HepG2 (cell line): ENCODE data around the gene YIF1B. TPM values are rescaled to one million over a fixed set of nuclear protein-coding genes. Genes with fewer than 3 reads are reported as not detected.

Experiments
- CHD4 ChIP-seq: fragments of 200-600 bp; sonication (generic); IDR thresholded peaks from 2 replicates; pipeline ENCODE4 v1.7.0; 2017; ENCODE audit warnings: mild to moderate bottlenecking, low read length, borderline replicate concordance
- DR1 ChIP-seq: sonication (generic); formaldehyde crosslinking; IDR thresholded peaks from 2 replicates; pipeline ENCODE4 v1.8.0; 2021; ENCODE audit warnings: mild to moderate bottlenecking, missing genetic modification reagents, inconsistent platforms
- FOXA1 ChIP-seq, 2 experiments: fragments of 450-650 bp in 1 of 2; sonication (generic) in 1 of 2; formaldehyde crosslinking in 1 of 2; IDR thresholded peaks; 2 replicates each; pipeline versions ENCODE4 v1.4.0 to v1.6.1; 2016 to 2020; ENCODE audit warnings: missing genetic modification reagents in 1 of 2
- KDM5A ChIP-seq: fragments of 200-600 bp; sonication (generic); IDR thresholded peaks from 2 replicates; pipeline ENCODE4 v1.7.0; 2018; ENCODE audit warnings: antibody characterized with exemption, mild to moderate bottlenecking, low read length, borderline replicate concordance
- KLF9 ChIP-seq: IDR thresholded peaks from 2 replicates; pipeline ENCODE4 v1.6.1; 2016; ENCODE audit warnings: low read depth
- MTA1 ChIP-seq: sonication (generic); formaldehyde crosslinking; IDR thresholded peaks from 2 replicates; pipeline ENCODE4 v1.4.0; 2020; ENCODE audit warnings: missing genetic modification reagents, mild to moderate bottlenecking, borderline replicate concordance
- NFATC3 ChIP-seq: sonication (generic); formaldehyde crosslinking; IDR thresholded peaks from 2 replicates; pipeline ENCODE4 v1.5.1; 2020; ENCODE audit warnings: mild to moderate bottlenecking, missing genetic modification reagents
- NRL ChIP-seq: sonication (generic); formaldehyde crosslinking; IDR thresholded peaks from 2 replicates; pipeline ENCODE4 v1.5.0; 2020; ENCODE audit warnings: missing genetic modification reagents, mild to moderate bottlenecking, moderate library complexity, borderline replicate concordance
- PAWR ChIP-seq: sonication (generic); formaldehyde crosslinking; IDR thresholded peaks from 2 replicates; pipeline ENCODE4 v1.4.0; 2020; ENCODE audit warnings: missing genetic modification reagents, mild to moderate bottlenecking, borderline replicate concordance
- PHF8 ChIP-seq: sonication (generic); formaldehyde crosslinking; IDR thresholded peaks from 2 replicates; pipeline ENCODE4 v1.5.0; 2020; ENCODE audit warnings: missing genetic modification reagents
- PITX1 ChIP-seq: sonication (generic); formaldehyde crosslinking; IDR thresholded peaks from 2 replicates; pipeline ENCODE4 v1.5.1; 2020; ENCODE audit warnings: mild to moderate bottlenecking, missing genetic modification reagents
- POLR2AphosphoS5 ChIP-seq: IDR thresholded peaks from 2 replicates; pipeline ENCODE4 v1.6.1; 2012; ENCODE audit warnings: low read depth, low read length
- TRIM24 ChIP-seq: sonication (generic); formaldehyde crosslinking; IDR thresholded peaks from 2 replicates; pipeline ENCODE4 v1.8.0; 2022; ENCODE audit warnings: mild to moderate bottlenecking, missing genetic modification reagents
- XRCC5 ChIP-seq: fragments of 200-400 bp; formaldehyde crosslinking; optimal IDR thresholded peaks from 2 replicates; pipeline ENCODE3; 2017; ENCODE audit warnings: mild to moderate bottlenecking, low read length
- ZFAT ChIP-seq: sonication (generic); formaldehyde crosslinking; conservative IDR thresholded peaks from 2 replicates; pipeline ENCODE4 v1.8.1; 2023; ENCODE audit warnings: missing genetic modification reagents, inconsistent platforms
- ZFP62 ChIP-seq: sonication (generic); formaldehyde crosslinking; IDR thresholded peaks from 2 replicates; pipeline ENCODE4 v1.4.0; 2020; ENCODE audit warnings: missing genetic modification reagents
- ZNF264 ChIP-seq: sonication (generic); formaldehyde crosslinking; IDR thresholded peaks from 2 replicates; pipeline ENCODE4 v1.4.0; 2020; ENCODE audit warnings: missing genetic modification reagents
- ZNF484 ChIP-seq: sonication (generic); formaldehyde crosslinking; IDR thresholded peaks from 2 replicates; pipeline ENCODE4 v1.5.1; 2020; ENCODE audit warnings: mild to moderate bottlenecking, low read depth, missing genetic modification reagents, borderline replicate concordance
- ZNF577 ChIP-seq: sonication (generic); formaldehyde crosslinking; IDR thresholded peaks from 2 replicates; pipeline ENCODE4 v1.4.0; 2020; ENCODE audit warnings: mild to moderate bottlenecking, low read depth, missing genetic modification reagents, borderline replicate concordance
- ZNF605 ChIP-seq: sonication (generic); formaldehyde crosslinking; IDR thresholded peaks from 2 replicates; pipeline ENCODE4 v1.8.0; 2022; ENCODE audit warnings: mild to moderate bottlenecking, missing genetic modification reagents
- polyA plus RNA-seq, 8 experiments: library from polyadenylated mRNA; depleted of rRNA in 3 of 8; stranded (reverse) in 7 of 8; unstranded in 1 of 8; fragments of >200 nt; fragmentation: Illumina TruSeq in 4 of 8; extraction: Trizol in 4 of 8; gene quantifications; 2 replicates each; pipeline versions ENCODE4 v1.2.1 to v1.2.3, GENCODE V29; 2011 to 2016; ENCODE audit warnings: low read depth in 4 of 8, missing spikeins in 1 of 8, mixed read lengths in 1 of 8; ENCODE audit not compliant: insufficient read depth in 1 of 8
- total RNA-seq, 5 experiments: library from RNA; depleted of rRNA; stranded (reverse); fragments of >200 nt; fragmentation: Illumina TruSeq; extraction: Trizol; gene quantifications; 2 replicates each; pipeline ENCODE4 v1.2.3, GENCODE V29; 2016; ENCODE audit warnings: low read depth in 1 of 5
- TF ChIP-seq, protein P1 (sequence below): sonication (generic); formaldehyde crosslinking; IDR thresholded peaks from 2 replicates; pipeline ENCODE4 v1.8.1; 2023; ENCODE audit warnings: mild to moderate bottlenecking, missing genetic modification reagents
- TF ChIP-seq, protein P2 (sequence below): sonication (generic); formaldehyde crosslinking; IDR thresholded peaks from 2 replicates; pipeline ENCODE4 v1.4.0; 2020; ENCODE audit warnings: missing genetic modification reagents
- TF ChIP-seq, protein P3 (sequence below): sonication (generic); formaldehyde crosslinking; IDR thresholded peaks from 2 replicates; pipeline ENCODE4 v1.9.0; 2021; ENCODE audit warnings: missing genetic modification reagents, mild to moderate bottlenecking, borderline replicate concordance
- TF ChIP-seq, protein P4 (sequence below): sonication (generic); formaldehyde crosslinking; IDR thresholded peaks from 2 replicates; pipeline ENCODE4 v1.4.0; 2020; ENCODE audit warnings: mild to moderate bottlenecking, missing genetic modification reagents

YIF1B gene
- total and polyA plus RNA-seq, 2 of the 13 experiments (the other 11 are each of a cell fraction or from before 2014, with no cell fraction given), result 41.4 to 85.2 TPM

DNA sequence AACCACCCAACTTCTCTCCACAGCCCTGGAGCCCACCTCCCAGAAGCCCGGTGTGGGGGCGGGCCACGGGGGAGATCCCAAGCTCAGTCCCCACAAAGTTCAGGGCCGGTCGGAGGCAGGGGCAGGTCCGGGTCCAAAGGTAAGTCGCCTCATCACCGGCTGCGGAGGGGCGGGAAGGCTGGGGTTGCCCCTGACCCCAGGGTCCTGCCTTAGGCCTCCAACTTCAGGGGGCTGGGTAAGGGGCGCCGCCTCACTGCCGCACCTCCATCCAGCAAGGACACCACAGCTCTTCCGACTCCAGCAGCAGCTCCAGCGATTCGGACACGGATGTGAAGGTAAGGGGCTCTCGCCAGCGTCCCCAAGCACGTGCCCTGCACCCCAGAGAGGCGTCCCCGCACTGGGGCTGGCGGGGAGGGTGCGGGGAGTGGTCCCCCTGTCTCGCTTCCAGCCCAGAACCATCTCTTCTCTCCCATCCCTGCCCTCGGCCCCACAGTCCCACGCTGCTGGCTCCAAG lies 11.3 kb downstream of the YIF1B start (continued):
- peak; percentile 37; the same call in 1 of the 2 replicates for TF ChIP-seq MTA1 (CRISPR knock-in tag)
- TF ChIP-seq XRCC5, result no peak
- TF ChIP-seq, protein P1, sequence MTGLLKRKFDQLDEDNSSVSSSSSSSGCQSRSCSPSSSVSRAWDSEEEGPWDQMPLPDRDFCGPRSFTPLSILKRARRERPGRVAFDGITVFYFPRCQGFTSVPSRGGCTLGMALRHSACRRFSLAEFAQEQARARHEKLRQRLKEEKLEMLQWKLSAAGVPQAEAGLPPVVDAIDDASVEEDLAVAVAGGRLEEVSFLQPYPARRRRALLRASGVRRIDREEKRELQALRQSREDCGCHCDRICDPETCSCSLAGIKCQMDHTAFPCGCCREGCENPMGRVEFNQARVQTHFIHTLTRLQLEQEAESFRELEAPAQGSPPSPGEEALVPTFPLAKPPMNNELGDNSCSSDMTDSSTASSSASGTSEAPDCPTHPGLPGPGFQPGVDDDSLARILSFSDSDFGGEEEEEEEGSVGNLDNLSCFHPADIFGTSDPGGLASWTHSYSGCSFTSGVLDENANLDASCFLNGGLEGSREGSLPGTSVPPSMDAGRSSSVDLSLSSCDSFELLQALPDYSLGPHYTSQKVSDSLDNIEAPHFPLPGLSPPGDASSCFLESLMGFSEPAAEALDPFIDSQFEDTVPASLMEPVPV (CRISPR knock-in tag), result no peak
- no peak for TF ChIP-seq PAWR (CRISPR knock-in tag)
- no peak for TF ChIP-seq ZNF605 (CRISPR knock-in tag)
- peak; percentile 32; the same call in 1 of the 2 replicates for TF ChIP-seq PHF8 (CRISPR knock-in tag)
- TF ChIP-seq ZFP62 (CRISPR knock-in tag), result no peak
- TF ChIP-seq NRL, result no peak
- TF ChIP-seq KDM5A, result no peak
- TF ChIP-seq ZNF484, result no peak
- TF ChIP-seq NFATC3 (CRISPR knock-in tag), result no peak
- TF ChIP-seq ZNF264 (CRISPR knock-in tag), result no peak
- TF ChIP-seq, protein P2, sequence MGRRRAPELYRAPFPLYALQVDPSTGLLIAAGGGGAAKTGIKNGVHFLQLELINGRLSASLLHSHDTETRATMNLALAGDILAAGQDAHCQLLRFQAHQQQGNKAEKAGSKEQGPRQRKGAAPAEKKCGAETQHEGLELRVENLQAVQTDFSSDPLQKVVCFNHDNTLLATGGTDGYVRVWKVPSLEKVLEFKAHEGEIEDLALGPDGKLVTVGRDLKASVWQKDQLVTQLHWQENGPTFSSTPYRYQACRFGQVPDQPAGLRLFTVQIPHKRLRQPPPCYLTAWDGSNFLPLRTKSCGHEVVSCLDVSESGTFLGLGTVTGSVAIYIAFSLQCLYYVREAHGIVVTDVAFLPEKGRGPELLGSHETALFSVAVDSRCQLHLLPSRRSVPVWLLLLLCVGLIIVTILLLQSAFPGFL, result no peak
- TF ChIP-seq ZFAT (CRISPR knock-in tag), result no peak
- TF ChIP-seq, protein P3, sequence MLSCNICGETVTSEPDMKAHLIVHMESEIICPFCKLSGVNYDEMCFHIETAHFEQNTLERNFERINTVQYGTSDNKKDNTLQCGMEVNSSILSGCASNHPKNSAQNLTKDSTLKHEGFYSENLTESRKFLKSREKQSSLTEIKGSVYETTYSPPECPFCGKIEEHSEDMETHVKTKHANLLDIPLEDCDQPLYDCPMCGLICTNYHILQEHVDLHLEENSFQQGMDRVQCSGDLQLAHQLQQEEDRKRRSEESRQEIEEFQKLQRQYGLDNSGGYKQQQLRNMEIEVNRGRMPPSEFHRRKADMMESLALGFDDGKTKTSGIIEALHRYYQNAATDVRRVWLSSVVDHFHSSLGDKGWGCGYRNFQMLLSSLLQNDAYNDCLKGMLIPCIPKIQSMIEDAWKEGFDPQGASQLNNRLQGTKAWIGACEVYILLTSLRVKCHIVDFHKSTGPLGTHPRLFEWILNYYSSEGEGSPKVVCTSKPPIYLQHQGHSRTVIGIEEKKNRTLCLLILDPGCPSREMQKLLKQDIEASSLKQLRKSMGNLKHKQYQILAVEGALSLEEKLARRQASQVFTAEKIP (CRISPR knock-in tag), result no peak
- TF ChIP-seq POLR2AphosphoS5, result no peak
- no peak for TF ChIP-seq CHD4
- TF ChIP-seq PITX1, result no peak
- no peak for TF ChIP-seq KLF9 (CRISPR knock-in tag)
- TF ChIP-seq DR1 (CRISPR knock-in tag), result no peak
- no peak for TF ChIP-seq TRIM24
- TF ChIP-seq, protein P4, sequence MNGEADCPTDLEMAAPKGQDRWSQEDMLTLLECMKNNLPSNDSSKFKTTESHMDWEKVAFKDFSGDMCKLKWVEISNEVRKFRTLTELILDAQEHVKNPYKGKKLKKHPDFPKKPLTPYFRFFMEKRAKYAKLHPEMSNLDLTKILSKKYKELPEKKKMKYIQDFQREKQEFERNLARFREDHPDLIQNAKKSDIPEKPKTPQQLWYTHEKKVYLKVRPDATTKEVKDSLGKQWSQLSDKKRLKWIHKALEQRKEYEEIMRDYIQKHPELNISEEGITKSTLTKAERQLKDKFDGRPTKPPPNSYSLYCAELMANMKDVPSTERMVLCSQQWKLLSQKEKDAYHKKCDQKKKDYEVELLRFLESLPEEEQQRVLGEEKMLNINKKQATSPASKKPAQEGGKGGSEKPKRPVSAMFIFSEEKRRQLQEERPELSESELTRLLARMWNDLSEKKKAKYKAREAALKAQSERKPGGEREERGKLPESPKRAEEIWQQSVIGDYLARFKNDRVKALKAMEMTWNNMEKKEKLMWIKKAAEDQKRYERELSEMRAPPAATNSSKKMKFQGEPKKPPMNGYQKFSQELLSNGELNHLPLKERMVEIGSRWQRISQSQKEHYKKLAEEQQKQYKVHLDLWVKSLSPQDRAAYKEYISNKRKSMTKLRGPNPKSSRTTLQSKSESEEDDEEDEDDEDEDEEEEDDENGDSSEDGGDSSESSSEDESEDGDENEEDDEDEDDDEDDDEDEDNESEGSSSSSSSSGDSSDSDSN (CRISPR knock-in tag), result 0 out of 2 replicates have a peak, but pooled peaks have one; percentile 14
- TF ChIP-seq FOXA1 (IDR thresholded peaks at IDR 0.05), result no peak
- TF ChIP-seq FOXA1 (CRISPR knock-in tag; IDR thresholded peaks at IDR 0.05), result no peak
- TF ChIP-seq ZNF577 (CRISPR knock-in tag), result no peak
